ENCODE results near the gene ZNF618. TPM values are rescaled to one million over a fixed set of nuclear protein-coding genes. Genes with fewer than 3 reads are reported as not detected.

The ZNF618 gene
- 1.8 TPM for total RNA-seq (2021; ENCODE audit: unreplicated experiment)
- polyA plus RNA-seq (2012; ENCODE audit: insufficient read length), result 1.1 TPM
- Bru-seq, nascent RNA, result percentile 35 among the genes with signal in this experiment
- BruChase-seq, experiment 1, labeled RNA remaining after a 2-hour chase, result percentile 31 among the genes with signal in this experiment
- percentile 32 among the genes with signal in this experiment for BruChase-seq, experiment 2, labeled RNA remaining after a 6-hour chase
- long read RNA-seq, full-length matches to known transcripts, result 1 of 1 reads
- long read RNA-seq, partial matches to known transcripts, result 0 of 1 reads
- long read RNA-seq, other reads (novel, unspliced or antisense), result 0 of 1 reads

GRCh38 chr9:113876151-113876992 is at the start of gene ZNF618:
Gene ZNF618, plus strand, starts transcription at chr9:113876309. Its CDS starts 72 bp downstream, at chr9:113876381.
- in situ Hi-C loops (cut with HindIII; ENCODE audit: low pct_unique_long_range_greater_than_20kb, low sequenced_read_pairs), result no loop called here
- intact Hi-C loops (cut with micrococcal nuclease; ENCODE audit: unreplicated experiment), result loop anchor here (5.0 to 10.0 kb wide), 2 partner anchors 156 to 192 kb away; no protein-coding TSS in a partner anchor
- H3K4me1 ChIP-seq (ENCODE audit: control insufficient read depth, insufficient read depth, low read length), result no peaks in the 10 kb centered on the region
- BruUV-seq (replicated peaks), result no TSS peak
- no peak within 1 kb of the TSS for H3K27ac ChIP-seq (ENCODE audit: low read length)
- H3K27me3 ChIP-seq (ENCODE audit: control insufficient read depth, insufficient read depth, low read length), result peaks cover 3% of the 10 kb centered on the region; the same call in 1 of the 2 replicates
- no peaks in the 10 kb centered on the region for H3K36me3 ChIP-seq (ENCODE audit: control insufficient read depth, insufficient read depth, low read length)
- POLR2A ChIA-PET, result no interaction called here
- no peaks in the 10 kb centered on the region for H3K9me3 ChIP-seq (ENCODE audit: control insufficient read depth, insufficient read depth, low read depth, low read length)
- ATAC-seq, result peak; percentile 98
- DNase-seq (ENCODE audit: low read depth, low spot score), result no peak
- no peak for TF ChIP-seq SIN3A (IDR thresholded peaks at IDR 0.05; ENCODE audit: borderline replicate concordance, insufficient read depth, low read depth, low read length)
- TF ChIP-seq, protein P1, sequence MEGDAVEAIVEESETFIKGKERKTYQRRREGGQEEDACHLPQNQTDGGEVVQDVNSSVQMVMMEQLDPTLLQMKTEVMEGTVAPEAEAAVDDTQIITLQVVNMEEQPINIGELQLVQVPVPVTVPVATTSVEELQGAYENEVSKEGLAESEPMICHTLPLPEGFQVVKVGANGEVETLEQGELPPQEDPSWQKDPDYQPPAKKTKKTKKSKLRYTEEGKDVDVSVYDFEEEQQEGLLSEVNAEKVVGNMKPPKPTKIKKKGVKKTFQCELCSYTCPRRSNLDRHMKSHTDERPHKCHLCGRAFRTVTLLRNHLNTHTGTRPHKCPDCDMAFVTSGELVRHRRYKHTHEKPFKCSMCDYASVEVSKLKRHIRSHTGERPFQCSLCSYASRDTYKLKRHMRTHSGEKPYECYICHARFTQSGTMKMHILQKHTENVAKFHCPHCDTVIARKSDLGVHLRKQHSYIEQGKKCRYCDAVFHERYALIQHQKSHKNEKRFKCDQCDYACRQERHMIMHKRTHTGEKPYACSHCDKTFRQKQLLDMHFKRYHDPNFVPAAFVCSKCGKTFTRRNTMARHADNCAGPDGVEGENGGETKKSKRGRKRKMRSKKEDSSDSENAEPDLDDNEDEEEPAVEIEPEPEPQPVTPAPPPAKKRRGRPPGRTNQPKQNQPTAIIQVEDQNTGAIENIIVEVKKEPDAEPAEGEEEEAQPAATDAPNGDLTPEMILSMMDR (IDR thresholded peaks at IDR 0.05), result peak; percentile 50
- TF ChIP-seq, protein P2, sequence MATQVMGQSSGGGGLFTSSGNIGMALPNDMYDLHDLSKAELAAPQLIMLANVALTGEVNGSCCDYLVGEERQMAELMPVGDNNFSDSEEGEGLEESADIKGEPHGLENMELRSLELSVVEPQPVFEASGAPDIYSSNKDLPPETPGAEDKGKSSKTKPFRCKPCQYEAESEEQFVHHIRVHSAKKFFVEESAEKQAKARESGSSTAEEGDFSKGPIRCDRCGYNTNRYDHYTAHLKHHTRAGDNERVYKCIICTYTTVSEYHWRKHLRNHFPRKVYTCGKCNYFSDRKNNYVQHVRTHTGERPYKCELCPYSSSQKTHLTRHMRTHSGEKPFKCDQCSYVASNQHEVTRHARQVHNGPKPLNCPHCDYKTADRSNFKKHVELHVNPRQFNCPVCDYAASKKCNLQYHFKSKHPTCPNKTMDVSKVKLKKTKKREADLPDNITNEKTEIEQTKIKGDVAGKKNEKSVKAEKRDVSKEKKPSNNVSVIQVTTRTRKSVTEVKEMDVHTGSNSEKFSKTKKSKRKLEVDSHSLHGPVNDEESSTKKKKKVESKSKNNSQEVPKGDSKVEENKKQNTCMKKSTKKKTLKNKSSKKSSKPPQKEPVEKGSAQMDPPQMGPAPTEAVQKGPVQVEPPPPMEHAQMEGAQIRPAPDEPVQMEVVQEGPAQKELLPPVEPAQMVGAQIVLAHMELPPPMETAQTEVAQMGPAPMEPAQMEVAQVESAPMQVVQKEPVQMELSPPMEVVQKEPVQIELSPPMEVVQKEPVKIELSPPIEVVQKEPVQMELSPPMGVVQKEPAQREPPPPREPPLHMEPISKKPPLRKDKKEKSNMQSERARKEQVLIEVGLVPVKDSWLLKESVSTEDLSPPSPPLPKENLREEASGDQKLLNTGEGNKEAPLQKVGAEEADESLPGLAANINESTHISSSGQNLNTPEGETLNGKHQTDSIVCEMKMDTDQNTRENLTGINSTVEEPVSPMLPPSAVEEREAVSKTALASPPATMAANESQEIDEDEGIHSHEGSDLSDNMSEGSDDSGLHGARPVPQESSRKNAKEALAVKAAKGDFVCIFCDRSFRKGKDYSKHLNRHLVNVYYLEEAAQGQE (IDR thresholded peaks at IDR 0.05; ENCODE audit: insufficient read depth in 1 of 2, low read depth in 2 of 2, low read length in 1 of 2), result no peak
- CTCF ChIA-PET, result interaction anchor here (0.7 to 0.8 kb wide), 2 partner anchors 24 to 194 kb away, joined by 3 to 4 read pairs; no protein-coding TSS in a partner anchor
- peak within 1 kb of the TSS; percentile 50 to 53 for H3K4me3 ChIP-seq (ENCODE audit: low read depth in 2 of 2, low read length in 2 of 2)

DNA sequence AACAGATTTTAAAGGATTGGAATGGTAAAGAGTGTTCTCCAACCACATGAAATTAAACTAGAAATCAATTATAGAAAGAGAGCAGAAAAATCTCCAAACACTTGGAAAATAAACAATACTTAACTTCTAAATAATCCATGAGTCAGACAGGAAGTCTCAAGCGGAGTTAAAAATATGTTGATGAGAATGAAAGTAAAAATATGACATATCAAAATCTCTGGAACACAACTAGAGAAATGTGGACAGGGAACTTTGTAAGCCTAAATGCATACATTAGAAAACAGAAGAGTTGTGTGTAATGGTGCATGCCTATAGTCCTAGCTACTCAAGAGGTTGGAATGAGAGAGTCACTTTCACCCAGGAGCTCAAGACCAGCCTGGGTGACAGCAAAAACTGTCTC is 47.9 kb upstream of the ZNF618 start:
- in situ Hi-C loops (cut with HindIII; ENCODE audit: low pct_unique_long_range_greater_than_20kb, low sequenced_read_pairs), result no loop called here
- DNase-seq (ENCODE audit: low read depth, low spot score), result no peak
- ChIA-PET CTCF (no interaction called here), POLR2A (no interaction called here)
- Histone ChIP-seq H3K27ac (ENCODE audit: low read length) (no peak overlapping the region), H3K27me3 (ENCODE audit: control insufficient read depth, insufficient read depth, low read length) (no peaks in the 10 kb centered on the region), H3K4me3 (ENCODE audit: low read depth in 2 of 2, low read length in 2 of 2) (no peak overlapping the region), H3K9me3 (ENCODE audit: control insufficient read depth, insufficient read depth, low read depth, low read length) (no peaks in the 10 kb centered on the region), H3K36me3 (ENCODE audit: control insufficient read depth, insufficient read depth, low read length) (no peaks in the 10 kb centered on the region), H3K4me1 (ENCODE audit: control insufficient read depth, insufficient read depth, low read length) (no peaks in the 10 kb centered on the region)
- no peak for ATAC-seq
- no TSS peak for BruUV-seq (replicated peaks)
- no peak for TF ChIP-seq POLR2AphosphoS5 (IDR thresholded peaks at IDR 0.05; ENCODE audit: low read depth, low read length)
- TF ChIP-seq, protein P1 (IDR thresholded peaks at IDR 0.05), result no peak
- TF ChIP-seq SIN3A (IDR thresholded peaks at IDR 0.05; ENCODE audit: borderline replicate concordance, insufficient read depth, low read depth, low read length), result no peak
- no peak for TF ChIP-seq TCF7L2 (IDR thresholded peaks at IDR 0.05; ENCODE audit: low read depth, low read length)
- TF ChIP-seq, protein P2 (IDR thresholded peaks at IDR 0.05; ENCODE audit: insufficient read depth in 1 of 2, low read depth in 2 of 2, low read length in 1 of 2), result no peak
- intact Hi-C loops (cut with micrococcal nuclease; ENCODE audit: unreplicated experiment), result no loop called here

Data from Panc1 (cell line).